H9 (cell line): Measurements from ENCODE around the gene ADGRL3. TPM values are rescaled to one million over a fixed set of nuclear protein-coding genes. Genes with fewer than 3 reads are reported as not detected.

ENCODE experiments used
- DNase-seq: peaks from one replicate; pipeline ENCODE4 v3.0.0-alpha.2; 2017
- H2AFZ ChIP-seq: one replicate; pipeline ENCODE4 v1.6.1; 2013; ENCODE audit warnings: mild to moderate bottlenecking, low read length, control low read depth, moderate library complexity
- H2AK5ac ChIP-seq: 2 replicates; pipeline ENCODE4 v1.6.1; 2013; ENCODE audit warnings: low read length, control low read depth, mixed read lengths; ENCODE audit not compliant: insufficient read length
- H2BK120ac ChIP-seq: one replicate; pipeline ENCODE4 v1.6.1; 2013; ENCODE audit warnings: low read depth, mild to moderate bottlenecking, low read length, control low read depth, inconsistent platforms; ENCODE audit not compliant: poor library complexity, severe bottlenecking
- H2BK12ac ChIP-seq: 2 replicates; pipeline ENCODE4 v1.6.1; 2013; ENCODE audit warnings: low read length, control low read depth, mixed read lengths, low read depth; ENCODE audit not compliant: insufficient read length
- H2BK15ac ChIP-seq: 2 replicates; pipeline ENCODE4 v1.6.1; 2013; ENCODE audit warnings: low read depth, low read length, control low read depth
- H2BK20ac ChIP-seq: one replicate; pipeline ENCODE4 v1.6.1; 2013; ENCODE audit warnings: low read depth, mild to moderate bottlenecking, low read length, control low read depth, inconsistent platforms; ENCODE audit not compliant: poor library complexity, severe bottlenecking
- H2BK5ac ChIP-seq: 2 replicates; pipeline ENCODE4 v1.6.1; 2013; ENCODE audit warnings: low read length, control low read depth, mixed read lengths; ENCODE audit not compliant: insufficient read length
- H3K14ac ChIP-seq: 2 replicates; pipeline ENCODE4 v1.6.1; 2013; ENCODE audit warnings: low read length, control low read depth; ENCODE audit not compliant: insufficient read depth
- H3K18ac ChIP-seq: 2 replicates; pipeline ENCODE4 v1.6.1; 2013; ENCODE audit warnings: low read depth, mild to moderate bottlenecking, mixed read lengths, low read length, control low read depth; ENCODE audit not compliant: insufficient read length
- H3K23ac ChIP-seq: 2 replicates; pipeline ENCODE4 v1.6.1; 2013; ENCODE audit warnings: low read length, control low read depth, mixed read lengths, low read depth; ENCODE audit not compliant: insufficient read length
- H3K23me2 ChIP-seq: 2 replicates; pipeline ENCODE4 v1.6.1; 2013; ENCODE audit warnings: low read depth, mild to moderate bottlenecking, mixed read lengths, low read length, control low read depth; ENCODE audit not compliant: insufficient read length, poor library complexity, severe bottlenecking
- H3K27ac ChIP-seq: 2 replicates; pipeline ENCODE4 v1.5.1; 2013; ENCODE audit warnings: low read length, control low read depth, mixed read lengths, low read depth; ENCODE audit not compliant: insufficient read length
- H3K27me3 ChIP-seq: 2 replicates; pipeline ENCODE4 v1.6.1; 2013; ENCODE audit warnings: low read length, control low read depth, inconsistent platforms; ENCODE audit not compliant: insufficient read depth
- H3K4ac ChIP-seq: 2 replicates; pipeline ENCODE4 v1.6.1; 2013; ENCODE audit warnings: low read depth, mild to moderate bottlenecking, control low read depth, inconsistent platforms, low read length, moderate library complexity
- H3K4me1 ChIP-seq: 2 replicates; pipeline ENCODE4 v1.6.1; 2013; ENCODE audit warnings: low read length, control low read depth, inconsistent platforms; ENCODE audit not compliant: insufficient read depth
- H3K4me2 ChIP-seq: 2 replicates; pipeline ENCODE4 v1.6.1; 2013; ENCODE audit warnings: low read length, control low read depth, mixed read lengths; ENCODE audit not compliant: insufficient read length, insufficient read depth
- H3K56ac ChIP-seq: 2 replicates; pipeline ENCODE4 v1.6.1; 2013; ENCODE audit warnings: low read depth, mild to moderate bottlenecking, mixed read lengths, low read length, control low read depth; ENCODE audit not compliant: insufficient read length
- H3K79me1 ChIP-seq: 2 replicates; pipeline ENCODE4 v1.6.1; 2013; ENCODE audit warnings: low read depth, mild to moderate bottlenecking, moderate library complexity, low read length, control low read depth, inconsistent platforms; ENCODE audit not compliant: insufficient read depth, poor library complexity, severe bottlenecking
- H3K79me2 ChIP-seq: 2 replicates; pipeline ENCODE4 v1.6.1; 2013; ENCODE audit warnings: low read length, control low read depth, inconsistent platforms; ENCODE audit not compliant: insufficient read depth
- H3K9ac ChIP-seq: 2 replicates; pipeline ENCODE4 v1.6.1; 2013; ENCODE audit warnings: low read length, control low read depth, mixed read lengths; ENCODE audit not compliant: insufficient read length; ENCODE audit errors: extremely low read depth
- H3K9me3 ChIP-seq: one replicate; pipeline ENCODE4 v1.6.1; 2013; ENCODE audit warnings: low read depth, low read length, inconsistent platforms; ENCODE audit not compliant: control insufficient read depth
- H3T11ph ChIP-seq: one replicate; pipeline ENCODE4 v1.6.1; 2013; ENCODE audit warnings: mild to moderate bottlenecking, low read length, control low read depth, inconsistent platforms
- H4K20me1 ChIP-seq: one replicate; pipeline ENCODE4 v1.6.1; 2013; ENCODE audit not compliant: control insufficient read depth, insufficient read length, insufficient read depth
- H4K5ac ChIP-seq: 2 replicates; pipeline ENCODE4 v1.6.1; 2013; ENCODE audit warnings: low read depth, mild to moderate bottlenecking, mixed read lengths, low read length, control low read depth; ENCODE audit not compliant: insufficient read length
- H4K8ac ChIP-seq: replicated peaks from 2 replicates; pipeline ENCODE4 v1.6.1; 2013; ENCODE audit warnings: low read length, control low read depth, mixed read lengths, low read depth; ENCODE audit not compliant: insufficient read length
- H4K91ac ChIP-seq: 2 replicates; pipeline ENCODE4 v1.6.1; 2013; ENCODE audit warnings: low read depth, mild to moderate bottlenecking, moderate library complexity, mixed read lengths, low read length, control low read depth; ENCODE audit not compliant: insufficient read length
- H3K27ac Mint-ChIP-seq, 3 experiments: 2 replicates in 2 of 3; 3 replicates in 1 of 3; pipeline ENCODE4 v1.8.0; 2020 to 2021; ENCODE audit warnings: mixed read lengths in 3 of 3, mild to moderate bottlenecking in 1 of 3, moderate library complexity in 1 of 3
- H3K27me3 Mint-ChIP-seq: 2 replicates; pipeline ENCODE4 v1.8.0; 2021; ENCODE audit warnings: low read depth, mild to moderate bottlenecking, moderate library complexity, mixed read lengths
- H3K36me3 Mint-ChIP-seq, 3 experiments: 2 replicates in 2 of 3; 3 replicates in 1 of 3; pipeline ENCODE4 v1.8.0; 2020 to 2021; ENCODE audit warnings: low read depth in 3 of 3, mixed read lengths in 3 of 3; ENCODE audit not compliant: insufficient read depth in 1 of 3
- H3K4me1 Mint-ChIP-seq, 2 experiments: 2 replicates each; pipeline ENCODE4 v1.8.0; 2020; ENCODE audit warnings: mixed read lengths in 2 of 2
- H3K4me3 Mint-ChIP-seq, 2 experiments: 2 replicates in 1 of 2; 3 replicates in 1 of 2; pipeline ENCODE4 v1.8.0; 2020 to 2021; ENCODE audit warnings: mild to moderate bottlenecking in 2 of 2, mixed read lengths in 2 of 2, moderate library complexity in 1 of 2
- H3K9me3 Mint-ChIP-seq, 2 experiments: 2 replicates in 1 of 2; 3 replicates in 1 of 2; pipeline ENCODE4 v1.8.0; 2020; ENCODE audit warnings: mild to moderate bottlenecking in 2 of 2, mixed read lengths in 2 of 2, moderate library complexity in 1 of 2
- CTCF ChIP-seq: fragments of 200-600 bp; sonication (generic); conservative IDR thresholded peaks from 3 replicates; pipeline ENCODE4 v1.8.0; 2021; ENCODE audit warnings: antibody characterized with exemption, mild to moderate bottlenecking
- total RNA-seq: library from RNA; stranded (reverse); gene quantifications from 2 replicates; pipeline ENCODE4 v1.2.1, GENCODE V29; 2021

ADGRL3 gene
- total RNA-seq, 1 experiment from 2014 or later = 5.9 TPM

- no peak overlapping the region for H2BK15ac ChIP-seq
- no peak overlapping the region for H4K8ac ChIP-seq
- Mint-ChIP-seq H3K27ac (no peak overlapping the region), H3K9me3 (no peaks in the 10 kb centered on the region), H3K27me3 (no peaks in the 10 kb centered on the region), H3K36me3 (no peaks in the 10 kb centered on the region), H3K4me3 (no peak overlapping the region), H3K4me1 (no peaks in the 10 kb centered on the region)
- H4K20me1 ChIP-seq = no peaks in the 10 kb centered on the region
- H2BK5ac ChIP-seq = no peak overlapping the region
- H3K79me2 ChIP-seq = no peaks in the 10 kb centered on the region
- H3K9me3 ChIP-seq = no peaks in the 10 kb centered on the region
- no peak overlapping the region for H3K4me2 ChIP-seq
- no peaks in the 10 kb centered on the region; the same call in 1 of the 2 replicates for H3K4me1 ChIP-seq
- no peak overlapping the region for H3K9ac ChIP-seq
- no peak overlapping the region for H3K27ac ChIP-seq
- no peak for TF ChIP-seq CTCF
- H3K23me2 ChIP-seq = no peaks in the 10 kb centered on the region
- H4K5ac ChIP-seq = no peak overlapping the region
- DNase-seq = no peak
- no peak overlapping the region for H3K23ac ChIP-seq
- H2BK12ac ChIP-seq = no peak overlapping the region
- no peak overlapping the region for H2BK120ac ChIP-seq
- H3T11ph ChIP-seq = no peak overlapping the region
- no peak overlapping the region for H3K14ac ChIP-seq
- H3K4ac ChIP-seq = no peak overlapping the region
- no peak overlapping the region for H2AFZ ChIP-seq
- H3K79me1 ChIP-seq = no peaks in the 10 kb centered on the region
- no peak overlapping the region for H3K56ac ChIP-seq
- H2BK20ac ChIP-seq = no peak overlapping the region
- no peak overlapping the region for H3K18ac ChIP-seq
- no peak overlapping the region for H4K91ac ChIP-seq
- no peaks in the 10 kb centered on the region for H3K27me3 ChIP-seq
- H2AK5ac ChIP-seq = no peak overlapping the region
These were observed 919.1 kb downstream of the ADGRL3 start for GRCh38 chr4:62119195-62119594.
